Measurements from ENCODE around the gene A2M.

The A2M gene

DNA sequence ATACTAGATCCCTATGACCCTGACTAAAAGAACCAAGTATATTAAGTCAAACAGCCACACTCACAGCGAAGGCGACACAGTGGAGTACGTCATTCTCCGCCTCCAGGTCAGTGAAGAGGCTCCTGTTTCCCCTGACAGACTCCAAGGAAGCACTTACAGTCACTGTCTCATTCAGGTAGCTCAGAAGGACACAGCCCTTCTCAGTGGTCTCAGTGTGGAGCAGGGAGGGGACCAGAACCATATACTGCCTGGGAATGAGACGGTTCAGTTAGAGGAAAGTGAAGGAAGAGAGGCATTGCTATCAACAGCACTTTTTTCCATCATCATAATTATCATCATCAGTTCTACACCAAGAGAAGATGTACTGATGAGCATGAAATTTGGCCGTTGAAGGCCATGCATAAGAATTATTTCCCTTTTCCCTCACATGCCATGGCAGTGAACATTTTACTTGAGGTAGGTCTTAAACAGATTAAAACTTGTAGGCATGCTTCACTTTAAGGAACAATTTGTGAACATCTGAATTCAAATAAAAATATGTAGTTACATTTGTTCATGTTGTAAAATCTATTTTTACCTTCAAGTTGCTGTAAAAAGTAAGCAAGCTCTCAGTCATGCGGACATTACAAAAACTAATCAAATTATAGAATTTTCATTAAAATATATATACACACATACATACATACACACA lies 2.3 kb downstream of the A2M start:
- TF ChIP-seq CTCF (IDR thresholded peaks at IDR 0.05; ENCODE audit: low read depth, low read length, missing control alignments) = no peak
- DNase-seq (ENCODE audit: extremely low read depth, low read depth) = no peak
- no peak overlapping the region for H3K4me3 ChIP-seq (replicated peaks; ENCODE audit: low read depth, low read length)

GRCh38 chr12:9112076-9112853 lies 3.5 kb downstream of the A2M start:
- TF ChIP-seq CTCF (IDR thresholded peaks at IDR 0.05; ENCODE audit: low read depth, low read length, missing control alignments) = no peak
- no peak for DNase-seq (ENCODE audit: extremely low read depth, low read depth)
- H3K4me3 ChIP-seq (replicated peaks; ENCODE audit: low read depth, low read length) = no peak overlapping the region

- no peak for DNase-seq (ENCODE audit: extremely low read depth, low read depth)
- TF ChIP-seq CTCF (IDR thresholded peaks at IDR 0.05; ENCODE audit: low read depth, low read length, missing control alignments) = no peak
- H3K4me3 ChIP-seq (replicated peaks; ENCODE audit: low read depth, low read length) = no peak overlapping the region
These were observed 4.2 kb downstream of the A2M start for GRCh38 chr12:9111525-9111924.

GRCh38 chr12:9109737-9110491 lies 5.8 kb downstream of the A2M start:
- no peak for DNase-seq (ENCODE audit: extremely low read depth, low read depth)
- TF ChIP-seq CTCF (IDR thresholded peaks at IDR 0.05; ENCODE audit: low read depth, low read length, missing control alignments) = no peak
- no peak overlapping the region for H3K4me3 ChIP-seq (replicated peaks; ENCODE audit: low read depth, low read length)

- H3K4me3 ChIP-seq (replicated peaks; ENCODE audit: low read depth, low read length) = no peak overlapping the region
- no peak for DNase-seq (ENCODE audit: extremely low read depth, low read depth)
- TF ChIP-seq CTCF (IDR thresholded peaks at IDR 0.05; ENCODE audit: low read depth, low read length, missing control alignments) = no peak
These were observed 6.6 kb downstream of the A2M start for GRCh38 chr12:9109213-9109522.

- no peak for DNase-seq (ENCODE audit: extremely low read depth, low read depth)
- no peak for TF ChIP-seq CTCF (IDR thresholded peaks at IDR 0.05; ENCODE audit: low read depth, low read length, missing control alignments)
- H3K4me3 ChIP-seq (replicated peaks; ENCODE audit: low read depth, low read length) = no peak overlapping the region
These were observed 7.1 kb downstream of the A2M start for GRCh38 chr12:9108504-9109212.
